Skin of body (tissue), 3 donors: Measurements from ENCODE around the gene SERPINC1. TPM values are rescaled to one million over a fixed set of nuclear protein-coding genes. Genes with fewer than 3 reads are reported as not detected.
"Not testable (repeated sequence)": the region's sequence is repeated elsewhere in the genome, so short reads cannot be mapped to it uniquely, and the experiment has no call there.

Experiments
- DNase-seq: peaks from one replicate; lab custom pipeline; 2025; lab: John Stamatoyannopoulos, UW
- small RNA-seq: library from RNA; depleted of rRNA; stranded (forward); fragments of <200 nt; gene quantifications from one replicate; pipeline ENCODE3, GENCODE V24; 2014; ENCODE audit warnings: low replicate concordance
- total RNA-seq: library from RNA; depleted of rRNA; stranded (reverse); fragments of >200 nt; gene quantifications from one replicate; pipeline ENCODE4 v1.2.3, GENCODE V29; 2014

SERPINC1 gene
- total RNA-seq, 1 donor from 2014 or later, result not detected

DNA sequence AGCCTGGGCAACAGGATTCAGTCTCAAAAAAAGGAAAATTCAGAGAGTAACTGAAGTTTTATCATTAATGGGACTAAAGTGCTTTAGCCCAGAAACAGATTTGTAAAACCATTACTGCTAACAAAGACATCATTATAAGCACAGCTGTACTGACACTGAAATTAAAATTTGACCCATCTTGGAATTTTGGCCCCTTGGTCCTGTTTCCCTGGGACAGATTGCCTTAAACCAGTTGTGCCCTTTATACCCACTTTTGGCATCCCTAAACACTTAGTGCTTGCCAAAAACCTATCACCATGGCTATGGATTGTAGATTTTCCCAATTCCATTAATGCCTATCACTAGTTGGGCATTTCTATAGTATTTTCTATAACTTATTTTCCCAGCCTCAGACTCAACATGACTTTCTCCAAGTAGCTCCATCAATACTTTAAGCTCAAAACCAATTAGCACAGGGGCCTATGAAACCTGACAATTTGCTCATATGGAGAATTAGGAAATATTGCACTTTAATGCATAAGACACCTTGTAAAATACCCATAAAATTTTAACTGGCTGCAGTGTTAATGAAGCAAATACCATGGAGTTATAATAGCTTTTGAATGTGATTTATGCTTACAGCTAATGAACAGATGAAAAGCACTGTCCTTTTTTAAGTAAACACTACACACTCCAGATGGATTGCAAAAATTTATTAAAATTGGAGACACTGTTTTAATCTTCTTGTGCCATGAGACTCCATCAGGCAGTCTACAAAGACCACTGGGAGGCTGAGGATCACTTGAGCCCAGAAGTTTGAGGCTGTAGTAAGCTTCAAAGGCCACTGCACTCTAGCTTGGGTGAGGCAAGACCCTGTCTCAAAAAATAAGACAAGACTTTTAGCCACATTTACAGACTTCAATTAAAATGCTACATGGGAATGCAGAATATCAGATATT, 53.6 kb downstream of the SERPINC1 start:
- DNase-seq, result no peak

DNA sequence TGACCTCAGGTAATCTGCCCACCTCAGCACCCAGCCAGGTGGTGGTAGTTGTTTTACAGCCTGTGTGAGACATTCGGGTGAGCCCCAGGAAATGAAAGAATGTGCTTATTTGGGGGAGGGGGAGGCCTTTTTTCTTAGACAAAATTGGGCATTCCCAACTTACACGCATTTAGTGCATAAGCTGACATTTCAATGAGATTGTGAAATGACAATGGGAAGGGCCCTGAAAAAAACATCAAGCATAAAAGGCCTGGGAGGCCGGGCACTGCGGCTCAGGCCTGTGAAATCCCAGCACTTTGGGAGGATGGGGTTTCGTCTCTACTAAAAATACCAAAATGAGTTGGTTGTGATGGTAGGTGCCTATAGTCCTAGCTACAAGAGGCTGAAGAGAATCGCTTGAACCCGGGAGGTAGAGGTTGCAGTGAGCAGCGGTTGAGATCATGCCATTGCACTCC, 54.3 kb downstream of the SERPINC1 start:
- no peak for DNase-seq

DNA sequence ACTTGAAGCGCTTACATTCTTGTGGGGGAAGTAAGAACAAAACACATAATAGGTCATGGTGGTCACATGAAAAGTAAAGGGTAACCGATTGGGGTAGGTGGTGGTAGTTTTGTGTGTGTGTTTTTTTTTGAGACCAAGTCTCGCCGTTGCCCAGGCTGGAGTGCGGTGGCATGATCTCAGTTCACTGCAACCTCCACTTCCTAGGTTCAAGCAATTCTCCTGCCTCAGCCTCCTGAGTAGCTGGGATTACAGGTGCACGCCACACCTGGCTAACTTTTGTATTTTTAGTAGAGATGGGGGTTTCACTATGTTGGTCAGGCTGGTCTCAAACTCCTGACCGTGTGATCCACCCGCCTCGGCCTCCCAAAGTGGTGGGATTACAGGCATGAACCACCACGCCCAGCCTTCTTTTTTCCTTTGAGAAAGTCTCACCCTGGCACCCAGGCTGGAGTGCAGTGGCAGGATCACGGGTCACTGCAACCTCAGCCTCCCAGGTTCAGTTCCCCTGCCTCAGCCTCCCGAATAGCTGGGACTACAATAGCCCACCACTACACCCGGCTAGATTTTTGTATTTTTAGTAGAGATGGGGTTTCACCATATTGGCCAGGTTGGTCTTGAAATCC, 54.9 kb downstream of the SERPINC1 start:
- not testable (repeated sequence) for DNase-seq

DNA sequence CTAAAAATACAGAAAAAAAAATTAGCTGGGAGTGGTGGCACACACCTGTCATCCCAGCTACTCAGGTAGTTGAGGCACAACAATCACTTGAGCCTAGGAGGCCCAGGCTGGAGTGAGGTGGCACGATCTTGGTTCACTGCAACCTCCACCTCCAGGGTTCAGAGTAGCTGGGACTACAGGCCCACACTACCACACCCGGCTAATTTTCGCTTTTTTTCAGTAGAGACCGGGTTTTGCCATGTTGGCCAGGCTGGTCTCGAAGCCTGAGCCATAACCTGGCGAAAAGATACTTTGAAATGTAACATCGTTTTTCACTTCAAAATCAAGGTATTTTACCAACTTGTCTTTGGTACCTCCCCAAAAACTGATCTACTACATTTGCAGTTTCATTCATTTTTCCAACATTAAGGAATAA, 55.4 kb downstream of the SERPINC1 start:
- DNase-seq, result no peak

DNA sequence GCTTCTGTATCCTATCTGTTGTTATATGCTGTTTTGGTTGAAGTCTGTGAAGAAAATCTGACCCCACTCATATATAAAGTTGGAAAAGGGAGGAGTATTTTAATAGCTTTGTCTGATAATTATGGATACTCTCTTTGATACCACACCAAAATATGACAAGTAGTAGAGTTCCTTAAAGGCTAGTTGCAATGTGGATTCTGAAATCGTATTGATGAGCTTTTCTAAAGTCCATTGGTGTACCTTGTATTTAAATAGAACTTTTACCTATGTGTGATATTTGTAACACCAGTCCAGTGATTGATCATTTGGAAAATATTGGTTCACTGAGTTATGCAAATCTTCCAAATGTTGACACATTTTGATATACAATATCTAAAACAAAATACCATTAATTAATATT, 57.1 kb downstream of the SERPINC1 start:
- DNase-seq, result no peak

DNA sequence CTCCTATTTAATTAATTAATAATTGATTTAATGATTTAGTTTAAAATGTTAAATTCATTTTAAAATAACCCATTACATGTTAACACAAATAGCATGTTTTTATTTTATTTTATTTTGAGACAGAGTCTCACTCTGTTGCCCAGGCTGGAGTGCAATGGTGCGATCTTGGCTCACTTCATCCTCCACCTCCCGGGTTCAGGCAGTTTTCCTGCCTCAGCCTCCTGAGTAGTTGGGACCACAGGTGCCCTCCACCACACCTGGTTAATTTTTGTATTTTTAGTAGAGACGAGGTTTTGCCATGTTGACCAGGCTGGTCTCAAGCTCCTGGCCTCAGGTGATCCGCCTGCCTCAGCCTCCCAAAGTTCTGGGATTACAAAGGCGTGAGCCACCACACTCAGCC, 57.6 kb downstream of the SERPINC1 start:
- not testable (repeated sequence) for DNase-seq

DNA sequence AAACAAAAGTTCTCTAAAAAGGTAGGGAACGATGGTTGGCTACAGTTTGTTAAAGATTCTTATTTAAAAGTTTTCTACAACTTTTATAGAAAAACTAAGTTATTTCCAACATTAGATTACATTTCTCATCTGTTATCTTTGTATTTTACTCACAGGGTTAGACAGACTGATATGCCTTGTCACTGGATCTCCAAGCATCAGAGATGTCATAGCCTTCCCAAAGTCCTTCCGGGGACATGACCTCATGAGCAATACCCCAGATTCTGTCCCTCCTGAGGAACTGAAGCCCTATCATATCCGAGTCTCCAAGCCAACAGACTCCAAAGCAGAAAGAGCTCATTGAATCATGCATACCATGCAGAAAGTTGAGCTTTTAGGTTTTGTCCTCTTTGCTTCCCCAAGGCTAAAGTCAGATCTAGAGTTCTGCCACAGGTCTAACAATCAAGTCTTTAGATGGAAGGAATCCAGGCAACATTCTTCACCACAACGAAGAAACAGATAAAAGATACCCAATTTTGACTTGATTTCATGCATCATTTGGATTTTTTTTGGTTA, 59.7 kb downstream of the SERPINC1 start:
- no peak for DNase-seq

DNA sequence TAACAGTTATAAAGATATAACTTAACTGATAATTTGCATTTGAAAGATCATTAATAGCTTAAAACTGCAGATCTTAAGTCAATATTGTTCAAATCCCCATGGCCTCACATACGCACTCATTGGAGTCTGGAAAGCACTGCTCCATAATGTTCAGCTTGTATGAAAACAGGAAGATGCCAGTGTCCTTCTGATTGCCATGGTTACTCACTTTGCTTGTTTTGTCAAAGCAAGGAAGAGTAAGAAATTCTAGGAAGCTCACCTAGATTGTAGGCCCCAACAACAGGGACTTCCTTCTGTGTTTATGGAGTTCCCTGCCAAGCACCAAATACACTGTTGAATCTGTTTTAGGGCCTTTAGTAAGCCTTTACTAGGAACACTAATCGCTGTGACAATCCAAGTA, 60.2 kb downstream of the SERPINC1 start:
- DNase-seq, result no peak

DNA sequence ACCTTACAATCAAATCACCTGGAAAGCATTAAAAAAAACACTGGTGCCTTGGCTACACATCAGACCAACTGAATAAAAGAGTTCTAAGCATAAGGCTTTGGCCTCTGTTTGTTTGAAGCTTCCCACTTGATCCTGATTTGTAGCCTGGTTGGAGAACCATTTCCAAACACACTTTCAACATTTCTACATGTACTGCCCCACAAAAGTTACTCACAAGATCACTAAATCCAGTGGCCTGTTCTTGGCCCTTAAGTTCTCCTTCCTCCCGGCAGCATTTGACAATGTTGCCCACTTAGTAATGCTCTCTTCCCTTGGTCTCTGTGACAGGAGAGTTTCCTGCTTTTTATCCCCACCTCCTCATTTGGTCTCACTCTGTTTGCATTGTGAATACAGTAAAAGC, 61.1 kb downstream of the SERPINC1 start:
- DNase-seq, result no peak

Small RNAs within 50 kb of the gene (small RNA-seq; reads per million reads assigned to genes)
- not detected for gene RNA5SP67

Other genes with a start within 250 kb of the SERPINC1 start
- gene ANKRD45, start 247.5 kb downstream of the SERPINC1 start, total RNA-seq, result 0.49 TPM
- 31.1 TPM for gene KLHL20, start 202.3 kb downstream of the SERPINC1 start, total RNA-seq
- gene DARS2, start 92.7 kb downstream of the SERPINC1 start, total RNA-seq, result 10.9 TPM
- gene CENPL, start 92.4 kb downstream of the SERPINC1 start, total RNA-seq, result 12.8 TPM
- gene GAS5, start 49.3 kb downstream of the SERPINC1 start, total RNA-seq, result 492 TPM
- 13.7 TPM for gene ZBTB37, start 48.9 kb downstream of the SERPINC1 start, total RNA-seq
- gene RC3H1, start 105.0 kb upstream of the SERPINC1 start, total RNA-seq, result 24.5 TPM
- 54.4 TPM for gene RABGAP1L, start 242.2 kb upstream of the SERPINC1 start, total RNA-seq